Fibroblast of the aortic adventitia (primary cell): ENCODE results near the gene CYB5R3. TPM values are rescaled to one million over a fixed set of nuclear protein-coding genes. Genes with fewer than 3 reads are reported as not detected.
A peak's percentile ranks its signal among the peaks of the same experiment; 100 is the strongest.
"Not testable (repeated sequence)": the region's sequence is repeated elsewhere in the genome, so short reads cannot be mapped to it uniquely, and the experiment has no call there.

Experiments
- DNase-seq: peaks from one replicate; pipeline ENCODE4 v3.0.0-alpha.2; 2010; ENCODE audit warnings: low read depth
- H3K4me3 ChIP-seq: 2 replicates; pipeline ENCODE4 v1.5.1; 2011; ENCODE audit warnings: low read depth, mild to moderate bottlenecking, control low read depth, low read length, moderate library complexity
- total RNA-seq: library from RNA; depleted of rRNA; stranded (reverse); fragments of >200 nt; gene quantifications from 2 replicates; pipeline ENCODE4 v1.2.3, GENCODE V29; 2012; ENCODE audit warnings: low replicate concordance
- TF ChIP-seq, protein P1 (sequence below): IDR thresholded peaks from 2 replicates; pipeline ENCODE4 v1.5.1; 2011; ENCODE audit warnings: mild to moderate bottlenecking, low read length, control low read depth, inconsistent platforms; ENCODE audit not compliant: insufficient read depth

Gene CYB5R3
- total RNA-seq, 1 donor, result 113 TPM

DNA sequence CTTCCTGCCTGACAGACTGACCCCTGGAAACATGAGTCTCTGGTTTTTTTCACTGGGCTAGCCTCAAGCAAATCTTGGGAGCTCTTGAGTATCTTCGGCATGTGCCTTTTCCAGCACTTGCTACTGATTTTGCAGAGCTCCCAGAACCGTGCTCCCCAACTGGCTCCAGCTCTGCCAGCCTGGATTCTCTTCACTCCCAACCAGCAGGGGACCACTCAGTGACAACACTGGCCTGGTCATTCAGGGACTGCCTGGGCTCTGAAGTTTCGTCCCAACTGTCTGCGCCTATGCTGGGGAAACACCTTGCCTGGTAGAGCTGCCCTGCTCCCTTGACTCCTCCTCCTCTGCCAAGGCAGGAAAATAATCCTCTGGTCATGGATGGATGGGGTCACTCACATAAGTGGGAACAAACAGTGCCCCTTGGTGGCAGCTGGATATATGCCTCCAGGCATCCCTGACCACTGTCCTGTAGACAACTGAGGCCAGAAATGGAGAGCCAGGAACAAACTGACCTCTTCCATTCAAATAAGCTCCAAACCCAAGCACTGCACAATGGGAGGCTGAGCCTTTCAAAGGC lies 64.7 kb downstream of the CYB5R3 start:
- TF ChIP-seq, protein P1, sequence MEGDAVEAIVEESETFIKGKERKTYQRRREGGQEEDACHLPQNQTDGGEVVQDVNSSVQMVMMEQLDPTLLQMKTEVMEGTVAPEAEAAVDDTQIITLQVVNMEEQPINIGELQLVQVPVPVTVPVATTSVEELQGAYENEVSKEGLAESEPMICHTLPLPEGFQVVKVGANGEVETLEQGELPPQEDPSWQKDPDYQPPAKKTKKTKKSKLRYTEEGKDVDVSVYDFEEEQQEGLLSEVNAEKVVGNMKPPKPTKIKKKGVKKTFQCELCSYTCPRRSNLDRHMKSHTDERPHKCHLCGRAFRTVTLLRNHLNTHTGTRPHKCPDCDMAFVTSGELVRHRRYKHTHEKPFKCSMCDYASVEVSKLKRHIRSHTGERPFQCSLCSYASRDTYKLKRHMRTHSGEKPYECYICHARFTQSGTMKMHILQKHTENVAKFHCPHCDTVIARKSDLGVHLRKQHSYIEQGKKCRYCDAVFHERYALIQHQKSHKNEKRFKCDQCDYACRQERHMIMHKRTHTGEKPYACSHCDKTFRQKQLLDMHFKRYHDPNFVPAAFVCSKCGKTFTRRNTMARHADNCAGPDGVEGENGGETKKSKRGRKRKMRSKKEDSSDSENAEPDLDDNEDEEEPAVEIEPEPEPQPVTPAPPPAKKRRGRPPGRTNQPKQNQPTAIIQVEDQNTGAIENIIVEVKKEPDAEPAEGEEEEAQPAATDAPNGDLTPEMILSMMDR, result no peak

DNA sequence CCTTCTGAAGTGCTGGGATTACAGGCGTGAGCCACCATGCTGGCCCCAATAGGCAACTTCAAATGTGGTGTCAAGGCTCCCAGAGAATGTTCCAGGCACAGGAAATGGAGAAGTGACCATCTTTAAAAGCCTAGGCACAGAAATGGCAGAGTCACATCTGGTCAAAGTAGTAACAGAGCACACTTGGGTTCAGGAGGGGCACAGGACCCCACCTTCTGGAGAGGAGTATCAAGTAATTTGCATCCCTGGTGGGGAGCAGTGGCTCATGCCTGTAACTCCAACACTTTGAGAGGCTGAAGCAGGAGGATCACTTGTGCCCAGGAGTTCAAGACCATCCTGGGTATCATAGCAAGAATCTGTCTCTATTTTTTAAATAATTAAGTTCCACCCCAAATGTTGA lies 66.2 kb downstream of the CYB5R3 start:
- no peak for DNase-seq
- H3K4me3 ChIP-seq, result no peak overlapping the region
- TF ChIP-seq, protein P1, result no peak

More for the DNA sequence above, 64.7 kb downstream of the CYB5R3 start:
- no peak for DNase-seq
- no peak overlapping the region for H3K4me3 ChIP-seq

DNA sequence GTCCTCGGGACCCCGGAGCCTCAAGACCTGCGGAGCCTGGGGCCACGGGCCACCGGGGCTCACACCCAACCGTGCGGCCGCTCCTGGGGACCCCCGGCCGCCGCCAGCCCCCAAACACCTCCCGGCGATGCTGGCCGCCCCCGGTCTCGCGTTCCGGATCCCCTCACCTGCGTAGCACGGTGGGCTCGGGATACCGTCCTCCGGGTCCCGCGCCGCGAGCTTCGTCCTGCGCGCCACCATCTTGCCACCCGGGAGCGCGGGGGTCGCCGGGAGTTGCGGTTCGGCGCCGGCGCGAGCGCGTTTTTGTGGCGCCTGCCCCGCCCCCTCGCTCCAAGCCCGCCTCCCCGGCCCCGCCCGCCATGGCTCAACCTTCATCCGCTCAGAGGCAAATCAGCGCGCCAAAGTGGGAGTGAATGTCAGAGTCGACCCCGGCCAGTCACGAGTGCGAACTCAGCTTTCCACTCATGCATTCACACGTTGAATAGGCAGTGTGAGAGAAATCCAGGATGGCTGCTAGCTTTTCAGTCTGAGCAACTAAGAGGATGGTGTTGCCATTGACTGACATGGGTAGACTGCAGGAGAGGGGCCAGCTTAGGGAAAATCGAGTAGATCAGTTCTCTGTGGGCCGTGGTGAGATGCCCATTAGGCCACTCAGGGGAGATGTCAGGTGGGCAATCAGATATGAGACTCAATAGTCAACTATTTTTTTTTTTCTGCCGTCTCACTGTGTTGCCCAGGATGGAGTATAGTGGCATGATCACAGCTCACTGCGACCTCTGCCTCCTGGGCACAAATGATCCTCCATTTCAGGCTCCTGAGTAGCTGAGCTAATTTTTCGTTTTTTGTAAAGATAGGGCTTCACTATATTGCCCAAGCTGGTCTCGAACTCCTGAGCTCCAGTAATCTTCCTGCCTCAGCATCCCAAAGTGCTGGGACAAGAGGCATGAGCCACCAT lies 67.2 kb downstream of the CYB5R3 start:
- DNase-seq, result peak; percentile 59
- peak overlapping the region; percentile 76 for H3K4me3 ChIP-seq
- TF ChIP-seq, protein P1, result no peak

DNA sequence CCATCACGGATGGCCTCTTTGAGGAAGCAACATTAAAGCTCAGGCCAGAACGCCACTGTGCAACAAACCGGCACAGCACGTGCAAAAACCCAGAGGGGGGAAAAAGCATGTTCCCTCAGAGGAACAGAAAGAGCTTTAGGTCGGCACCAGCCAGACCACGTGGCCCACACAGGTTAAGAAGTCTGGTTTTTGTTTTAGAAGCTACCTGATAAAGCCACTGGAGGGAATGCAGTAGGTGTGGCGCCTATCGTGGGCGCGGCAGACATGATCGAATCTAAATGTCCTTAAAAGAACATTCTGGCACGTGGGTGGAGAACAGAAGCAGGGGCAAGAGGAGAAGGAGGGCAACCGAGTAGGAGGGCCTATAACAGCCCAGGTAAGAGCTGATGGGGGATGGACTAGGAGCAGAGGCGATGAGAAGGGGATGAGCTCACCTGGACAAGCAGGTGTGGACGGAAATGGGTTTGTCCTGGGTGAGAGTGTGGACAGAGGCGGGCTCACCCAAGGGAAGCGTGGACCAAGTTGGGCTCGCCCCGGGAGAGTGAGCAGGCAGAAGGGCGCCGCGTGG lies 67.9 kb downstream of the CYB5R3 start:
- DNase-seq, result not testable (repeated sequence)
- peak overlapping the region; percentile 76 for H3K4me3 ChIP-seq

DNA sequence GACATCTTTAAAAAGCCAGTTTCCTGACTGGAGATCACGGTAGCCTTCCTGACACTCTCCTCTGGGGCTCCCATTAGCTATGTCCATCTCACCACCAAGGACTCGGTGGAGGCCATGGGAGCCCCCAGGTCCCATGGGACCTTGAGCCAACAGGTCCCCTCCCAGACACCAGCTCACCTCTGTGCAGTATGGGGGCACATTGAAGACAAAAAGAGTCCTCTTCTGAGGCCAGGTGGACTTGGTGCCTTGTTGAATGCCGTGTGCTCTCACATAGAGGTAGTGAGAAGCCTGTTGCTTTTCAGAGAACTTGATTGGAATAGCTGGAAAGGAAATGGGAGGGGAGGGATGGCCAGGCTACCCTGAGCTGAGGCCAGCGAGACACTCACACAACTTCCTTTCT lies 69.2 kb downstream of the CYB5R3 start:
- not testable (repeated sequence) for H3K4me3 ChIP-seq, DNase-seq

DNA sequence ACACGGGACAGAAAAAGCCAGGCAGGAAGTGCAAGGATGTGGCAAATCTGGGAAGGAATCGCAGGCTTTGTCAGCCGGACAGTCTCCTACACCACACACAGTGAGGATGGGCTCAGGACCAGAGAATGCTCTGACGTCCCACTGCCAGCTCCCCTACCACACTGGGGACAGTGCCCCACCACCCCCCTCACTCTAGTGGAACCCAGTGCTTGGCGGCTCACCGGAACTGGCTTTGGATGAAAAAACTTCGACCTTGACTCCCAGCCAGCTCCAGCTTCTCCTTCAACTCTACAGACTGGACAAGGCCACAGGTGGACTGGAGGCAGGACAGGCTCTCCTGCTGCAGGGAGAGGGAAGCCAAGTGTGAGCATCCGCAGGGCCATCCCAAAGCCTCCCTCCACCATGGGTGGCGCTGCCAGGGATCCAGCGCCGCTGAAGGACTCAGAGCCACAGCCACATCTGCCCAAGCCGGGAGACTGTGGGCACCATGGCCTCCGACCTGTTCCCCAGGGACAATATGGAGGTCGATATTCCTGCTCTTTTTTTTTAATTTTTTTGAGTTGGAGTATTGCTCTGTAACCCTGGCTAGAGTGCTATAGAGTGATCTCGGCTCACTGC lies 71.5 kb downstream of the CYB5R3 start:
- no peak for DNase-seq
- TF ChIP-seq, protein P1, result no peak
- no peak overlapping the region for H3K4me3 ChIP-seq

DNA sequence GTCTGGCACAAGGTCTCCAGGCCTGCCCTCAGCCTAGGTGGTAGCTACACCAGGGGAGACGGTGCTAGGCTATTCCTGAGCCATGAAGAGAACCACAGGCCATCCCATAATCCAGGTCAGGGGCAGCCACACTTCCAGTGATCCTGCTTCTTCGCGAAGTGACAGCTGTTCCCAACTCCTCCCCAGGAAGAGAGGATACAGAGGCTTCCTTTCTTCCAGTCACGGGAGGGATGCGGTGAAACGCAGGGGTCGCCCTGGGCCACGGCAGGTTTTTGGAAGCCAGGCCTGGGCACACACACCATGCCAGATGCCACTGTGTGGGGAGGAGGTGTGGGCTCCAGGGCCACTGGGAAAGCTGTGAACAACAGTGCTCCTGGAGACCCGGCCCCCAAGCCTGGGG lies 72.1 kb downstream of the CYB5R3 start:
- not testable (repeated sequence) for H3K4me3 ChIP-seq, DNase-seq

DNA sequence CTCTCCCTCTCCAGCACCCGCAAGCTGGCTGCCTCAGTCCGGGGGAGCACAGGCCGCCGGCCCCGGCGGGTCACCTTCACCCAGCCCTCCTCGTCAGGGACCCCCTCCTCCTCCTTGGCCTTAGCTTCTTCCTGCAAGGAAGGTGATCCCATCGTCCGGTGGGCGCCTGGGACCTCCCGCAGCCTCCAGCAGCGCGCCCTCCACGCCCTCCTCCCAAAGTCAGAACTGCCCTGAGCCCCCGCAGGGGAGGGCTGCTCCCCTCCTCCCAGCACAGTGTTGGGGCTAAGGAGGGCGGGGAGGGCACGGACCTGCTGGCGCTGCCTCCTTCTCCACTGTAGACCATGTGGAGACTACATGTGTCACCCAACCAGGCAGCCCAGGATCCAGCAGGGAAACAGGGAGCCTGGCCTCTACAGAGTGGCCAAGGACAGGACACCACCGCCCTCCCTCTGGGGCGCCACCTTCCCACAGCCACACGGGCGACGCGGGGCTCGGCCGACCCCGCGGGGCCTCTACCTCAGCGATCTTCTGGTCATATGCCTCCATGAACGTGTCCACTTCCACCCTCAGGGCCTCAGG lies 73.1 kb downstream of the CYB5R3 start:
- not testable (repeated sequence) for H3K4me3 ChIP-seq, DNase-seq

DNA sequence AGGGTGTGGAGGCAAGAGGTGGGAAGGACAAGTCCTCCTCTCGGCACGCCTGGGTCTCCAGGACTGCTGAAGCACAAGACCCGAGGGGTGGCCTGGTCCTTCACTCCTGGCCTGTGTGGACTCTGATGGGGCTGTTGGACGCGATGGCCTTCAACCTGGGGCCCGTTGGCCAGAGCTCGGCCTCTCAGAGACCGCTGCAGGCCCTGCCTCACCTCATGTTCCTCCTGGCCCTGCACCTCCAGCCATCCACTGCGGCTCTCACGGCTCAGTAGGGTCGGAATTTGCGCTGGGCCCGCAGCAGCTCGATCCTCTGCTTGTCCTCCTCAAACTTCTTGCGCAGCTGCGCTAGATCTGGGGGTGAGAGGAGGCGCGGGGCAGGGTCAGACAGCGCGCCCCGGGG lies 74.7 kb downstream of the CYB5R3 start:
- H3K4me3 ChIP-seq, DNase-seq: not testable (repeated sequence)

DNA sequence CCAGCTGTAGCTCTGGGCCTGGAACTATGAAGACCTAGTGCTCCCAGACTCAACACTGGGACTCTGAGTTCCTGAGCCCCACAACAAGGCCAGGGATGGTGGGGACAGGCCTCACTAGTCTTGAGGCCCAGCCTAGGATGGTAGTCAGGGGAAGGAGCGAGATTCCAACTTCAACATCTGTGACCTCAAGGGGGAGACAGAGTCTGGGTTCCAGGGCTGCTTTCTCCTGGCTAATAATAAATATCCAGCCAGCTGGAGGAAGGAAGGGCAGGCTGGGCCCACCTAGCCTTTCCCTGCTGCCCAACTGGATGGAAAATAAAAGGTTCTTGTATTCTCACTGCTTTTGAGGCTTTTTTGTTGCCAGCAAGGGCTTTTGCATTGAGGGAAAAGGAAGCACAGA lies 75.1 kb downstream of the CYB5R3 start:
- H3K4me3 ChIP-seq, DNase-seq: not testable (repeated sequence)

DNA sequence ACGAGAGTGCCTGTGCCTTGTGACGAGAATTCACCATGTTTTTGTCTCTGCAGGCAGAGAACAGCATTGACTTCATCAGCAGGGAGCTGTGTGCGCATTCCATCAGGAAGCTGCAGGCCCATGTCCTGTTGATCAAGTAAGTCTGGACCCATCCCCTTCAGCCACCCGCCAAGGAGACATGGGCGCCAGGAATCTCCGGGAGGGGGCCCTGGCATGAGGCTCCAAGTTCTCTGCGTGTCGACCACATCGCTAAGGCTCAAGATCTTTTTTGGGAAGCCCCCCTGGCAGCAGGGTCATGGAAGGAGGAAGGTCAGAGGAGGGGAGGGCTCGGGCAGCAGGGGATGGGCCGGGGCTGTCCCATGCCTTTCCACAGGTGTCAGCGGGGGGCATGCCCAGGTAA lies 78.1 kb downstream of the CYB5R3 start:
- H3K4me3 ChIP-seq, DNase-seq: not testable (repeated sequence)

DNA sequence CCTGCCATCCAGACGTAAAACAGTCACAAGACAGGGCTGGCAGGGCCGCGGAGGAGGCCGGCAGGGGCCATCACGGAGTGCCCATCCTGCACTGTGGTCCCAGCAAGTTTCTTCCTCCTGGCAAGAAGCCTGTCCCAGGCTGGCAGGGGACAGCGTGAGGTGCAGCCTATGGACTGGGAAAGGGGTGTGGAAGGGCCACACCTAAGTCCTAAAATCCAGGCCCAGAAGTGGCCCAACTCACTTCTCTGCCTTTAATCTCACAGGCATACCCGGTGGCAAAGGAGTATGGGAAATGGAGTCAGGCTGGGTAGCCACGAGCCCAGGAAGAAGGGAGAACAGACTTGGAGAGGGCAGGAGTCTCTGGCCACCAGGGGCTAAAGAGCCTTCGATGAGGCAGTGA lies 78.6 kb downstream of the CYB5R3 start:
- not testable (repeated sequence) for H3K4me3 ChIP-seq, DNase-seq

DNA sequence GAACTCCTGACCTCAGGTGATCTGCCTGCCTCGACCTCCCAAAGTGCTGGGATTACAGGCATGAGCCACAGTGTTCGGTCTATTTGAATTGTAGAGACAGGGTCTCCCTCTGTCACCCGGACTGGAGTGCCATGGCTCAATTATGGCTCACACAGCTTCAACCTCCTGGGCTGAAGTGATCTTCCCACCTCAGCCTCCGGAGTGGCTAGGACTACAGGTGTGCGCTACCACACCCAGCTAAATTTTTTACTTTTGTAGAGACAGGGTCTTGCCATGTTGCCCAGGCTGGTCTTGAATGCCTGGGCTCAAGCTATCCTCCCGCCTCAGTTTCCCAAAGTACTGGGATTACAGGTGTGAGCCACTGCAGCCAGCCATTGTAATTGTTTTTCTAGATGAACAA lies 81.2 kb downstream of the CYB5R3 start:
- DNase-seq, H3K4me3 ChIP-seq: not testable (repeated sequence)
